Heart left ventricle (tissue), 13 donors: Measurements from ENCODE around the gene SNED1.

Experiments
- POLR2A ChIP-seq, 2 donors: fragments of 450-650 bp; IDR thresholded peaks; one replicate each; pipeline ENCODE4 v1.6.1; 2017; ENCODE audit warnings: antibody characterized with exemption in 2 of 2, mild to moderate bottlenecking in 2 of 2, moderate library complexity in 2 of 2
- TF ChIP-seq, protein P1 (sequence below), 12 donors: fragments of 200-600 bp; sonication (generic) in 4 of 12; IDR thresholded peaks; one replicate each; pipeline versions ENCODE4 v1.5.0 to v1.8.0; 2018 to 2022; ENCODE audit warnings: antibody characterized with exemption in 12 of 12, mild to moderate bottlenecking in 5 of 12
- donor health status: ischemic (EF 13 %, LVEDD 7.1; RV severe dilation, severe dysfunction).
- donor health status: DM: no; HTN: yes; CAD: no.
- donor health status: DM: no; HTN: no; CAD: no.
- donor health status: ischemic (EF 25% LVEDD 6.9; RV normal size, moderate dysfunction).
- donor health status: ischemic (EF 25% LVEDD 5.7; RV mildly dilated, moderate dysfunction).
- donor health status: ischemic (EF 35%, LVEDD 5.7; RV mildly dilated, moderate dysfunction).
- donor health status: nonischemic (EF 11% LVEDD 7.7; RV severe dilation, severe dysfunction).
- donor health status: DM: yes; HTN: yes; CAD: no.
- donor health status: PGD.
- donor health status: ischemic (EF 29% LVEDD 5.4; RV normal size, mild dysfunction).
- donor health status: nonischemic (EF 23%, LVEDD 6.1; RV moderate dilation, normal function).

DNA sequence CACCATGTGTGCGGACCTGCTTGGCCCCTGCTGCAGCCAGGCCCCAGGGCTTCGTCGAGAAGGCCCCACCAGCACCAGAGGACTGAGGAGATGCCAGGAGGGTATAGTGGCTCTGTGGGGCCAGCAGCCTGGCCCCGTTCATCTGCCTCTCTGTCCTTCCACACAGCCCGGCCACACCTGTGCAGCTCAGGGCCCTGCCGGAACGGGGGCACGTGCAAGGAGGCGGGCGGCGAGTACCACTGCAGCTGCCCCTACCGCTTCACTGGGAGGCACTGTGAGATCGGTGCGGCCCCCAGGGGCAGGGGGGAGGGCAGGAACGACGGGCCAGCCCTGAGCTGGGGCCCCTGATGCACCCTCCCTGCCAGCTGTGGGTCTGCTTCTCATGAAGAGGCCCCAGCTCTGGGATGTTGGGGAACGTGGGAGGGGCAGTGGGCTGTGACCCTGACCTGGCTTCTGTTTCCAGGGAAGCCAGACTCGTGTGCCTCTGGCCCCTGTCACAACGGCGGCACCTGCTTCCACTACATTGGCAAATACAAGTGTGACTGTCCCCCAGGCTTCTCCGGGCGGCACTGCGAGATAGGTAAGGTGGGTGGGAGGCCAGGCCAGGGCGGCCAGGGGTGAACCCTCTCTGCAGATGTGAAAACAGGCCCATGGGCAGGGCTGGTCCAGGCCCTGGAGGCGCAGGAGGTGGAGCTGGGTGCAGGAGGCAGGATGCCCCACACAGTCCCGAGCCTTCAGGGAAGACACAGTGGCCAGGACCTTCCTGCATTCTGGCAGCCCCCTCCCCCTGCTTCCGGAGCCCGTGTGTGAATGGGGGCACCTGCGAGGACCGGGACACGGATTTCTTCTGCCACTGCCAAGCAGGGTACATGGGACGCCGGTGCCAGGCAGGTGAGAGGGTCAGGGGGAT, 53.4 kb downstream of the SNED1 start:
- TF ChIP-seq, protein P1, sequence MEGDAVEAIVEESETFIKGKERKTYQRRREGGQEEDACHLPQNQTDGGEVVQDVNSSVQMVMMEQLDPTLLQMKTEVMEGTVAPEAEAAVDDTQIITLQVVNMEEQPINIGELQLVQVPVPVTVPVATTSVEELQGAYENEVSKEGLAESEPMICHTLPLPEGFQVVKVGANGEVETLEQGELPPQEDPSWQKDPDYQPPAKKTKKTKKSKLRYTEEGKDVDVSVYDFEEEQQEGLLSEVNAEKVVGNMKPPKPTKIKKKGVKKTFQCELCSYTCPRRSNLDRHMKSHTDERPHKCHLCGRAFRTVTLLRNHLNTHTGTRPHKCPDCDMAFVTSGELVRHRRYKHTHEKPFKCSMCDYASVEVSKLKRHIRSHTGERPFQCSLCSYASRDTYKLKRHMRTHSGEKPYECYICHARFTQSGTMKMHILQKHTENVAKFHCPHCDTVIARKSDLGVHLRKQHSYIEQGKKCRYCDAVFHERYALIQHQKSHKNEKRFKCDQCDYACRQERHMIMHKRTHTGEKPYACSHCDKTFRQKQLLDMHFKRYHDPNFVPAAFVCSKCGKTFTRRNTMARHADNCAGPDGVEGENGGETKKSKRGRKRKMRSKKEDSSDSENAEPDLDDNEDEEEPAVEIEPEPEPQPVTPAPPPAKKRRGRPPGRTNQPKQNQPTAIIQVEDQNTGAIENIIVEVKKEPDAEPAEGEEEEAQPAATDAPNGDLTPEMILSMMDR (IDR thresholded peaks at IDR 0.05), result no peak
- TF ChIP-seq POLR2A (IDR thresholded peaks at IDR 0.05), result no peak
